WTC11 (cell line): ENCODE results near the gene RARA.

ENCODE experiments used
- CREM ChIP-seq: sonication (generic); formaldehyde crosslinking; IDR thresholded peaks from 2 replicates; pipeline ENCODE4 v1.8.1; 2022; ENCODE audit warnings: mild to moderate bottlenecking, missing genetic modification reagents, moderate library complexity
- CTCF ChIP-seq: fragments of 200-600 bp; IDR thresholded peaks from 2 replicates; pipeline ENCODE4 v1.8.0; 2022; ENCODE audit warnings: antibody characterized with exemption
- E2F4 ChIP-seq: sonication (generic); formaldehyde crosslinking; IDR thresholded peaks from 2 replicates; pipeline ENCODE4 v1.8.1; 2022; ENCODE audit warnings: low read depth, mild to moderate bottlenecking, moderate library complexity, missing genetic modification reagents, borderline replicate concordance
- FOXP1 ChIP-seq: sonication (generic); formaldehyde crosslinking; IDR thresholded peaks from 2 replicates; pipeline ENCODE4 v1.8.0; 2022; ENCODE audit warnings: missing genetic modification reagents, mild to moderate bottlenecking, moderate library complexity, borderline replicate concordance
- MYBL2 ChIP-seq: sonication (generic); formaldehyde crosslinking; IDR thresholded peaks from 2 replicates; pipeline ENCODE4 v1.8.1; 2023; ENCODE audit warnings: mild to moderate bottlenecking, moderate library complexity, missing genetic modification reagents
- SP1 ChIP-seq: sonication (generic); formaldehyde crosslinking; conservative IDR thresholded peaks from 2 replicates; pipeline ENCODE4 v1.8.1; 2022; ENCODE audit warnings: missing genetic modification reagents
- STAT6 ChIP-seq: sonication (generic); formaldehyde crosslinking; conservative IDR thresholded peaks from 2 replicates; pipeline ENCODE4 v1.8.1; 2023; ENCODE audit warnings: mild to moderate bottlenecking, low read depth, missing genetic modification reagents, moderate library complexity
- USF2 ChIP-seq: sonication (generic); formaldehyde crosslinking; IDR thresholded peaks from 2 replicates; pipeline ENCODE4 v1.8.1; 2023; ENCODE audit warnings: mild to moderate bottlenecking, missing genetic modification reagents, moderate library complexity

GRCh38 chr17:40321524-40321929 is 12.5 kb downstream of the RARA start:
- no peak for TF ChIP-seq E2F4 (CRISPR knock-in tag)
- no peak for TF ChIP-seq CREM (CRISPR knock-in tag)
- no peak for TF ChIP-seq CTCF
- no peak for TF ChIP-seq USF2
- TF ChIP-seq MYBL2, result no peak
- no peak for TF ChIP-seq FOXP1 (CRISPR knock-in tag)
- no peak for TF ChIP-seq SP1
- TF ChIP-seq STAT6, result no peak
